Neural crest cell (in vitro differentiated cells): ENCODE data around the gene GRPEL1. TPM values are rescaled to one million over a fixed set of nuclear protein-coding genes. Genes with fewer than 3 reads are reported as not detected.
"Not testable (repeated sequence)": the region's sequence is repeated elsewhere in the genome, so short reads cannot be mapped to it uniquely, and the experiment has no call there.

Experiments used
- DNase-seq: peaks from one replicate; pipeline ENCODE4 v3.0.0; 2021; ENCODE audit warnings: low read depth, mixed read lengths, low spot score
- H3K27ac Mint-ChIP-seq: one replicate; pipeline ENCODE4 v1.8.0; 2021; ENCODE audit warnings: mild to moderate bottlenecking, mixed read lengths; ENCODE audit not compliant: unreplicated experiment
- H3K27me3 Mint-ChIP-seq: 2 replicates; pipeline ENCODE4 v1.8.0; 2021; ENCODE audit warnings: low read depth, mild to moderate bottlenecking, mixed read lengths
- H3K36me3 Mint-ChIP-seq: 2 replicates; pipeline ENCODE4 v1.8.0; 2021; ENCODE audit warnings: low read depth, mild to moderate bottlenecking, mixed read lengths
- H3K4me1 Mint-ChIP-seq: 2 replicates; pipeline ENCODE4 v1.8.0; 2021; ENCODE audit warnings: mixed read lengths
- H3K4me3 Mint-ChIP-seq: one replicate; pipeline ENCODE4 v1.8.0; 2021; ENCODE audit warnings: mild to moderate bottlenecking, mixed read lengths
- H3K9me3 Mint-ChIP-seq: 2 replicates; pipeline ENCODE4 v1.8.0; 2021; ENCODE audit warnings: mixed read lengths
- CTCF ChIP-seq: fragments of 200-600 bp; sonication (generic); conservative IDR thresholded peaks from 2 replicates; pipeline ENCODE4 v1.5.0; 2021; ENCODE audit warnings: antibody characterized with exemption, mild to moderate bottlenecking
- total RNA-seq: library from RNA; stranded (reverse); gene quantifications from 2 replicates; pipeline ENCODE4 v1.2.1, GENCODE V29; 2021

The GRPEL1 gene
- total RNA-seq, 1 donor from 2014 or later, result 28.2 TPM

GRCh38 chr4:7105276-7105675 lies 37.4 kb upstream of the GRPEL1 start:
- Mint-ChIP-seq H3K4me1 (peaks cover 13% of the 10 kb centered on the region), H3K27ac (no peak overlapping the region), H3K27me3 (peaks cover 9% of the 10 kb centered on the region), H3K4me3 (no peak overlapping the region), H3K9me3 (peaks cover 3% of the 10 kb centered on the region), H3K36me3 (no peaks in the 10 kb centered on the region)
- TF ChIP-seq CTCF, result no peak
- DNase-seq, result no peak

DNA sequence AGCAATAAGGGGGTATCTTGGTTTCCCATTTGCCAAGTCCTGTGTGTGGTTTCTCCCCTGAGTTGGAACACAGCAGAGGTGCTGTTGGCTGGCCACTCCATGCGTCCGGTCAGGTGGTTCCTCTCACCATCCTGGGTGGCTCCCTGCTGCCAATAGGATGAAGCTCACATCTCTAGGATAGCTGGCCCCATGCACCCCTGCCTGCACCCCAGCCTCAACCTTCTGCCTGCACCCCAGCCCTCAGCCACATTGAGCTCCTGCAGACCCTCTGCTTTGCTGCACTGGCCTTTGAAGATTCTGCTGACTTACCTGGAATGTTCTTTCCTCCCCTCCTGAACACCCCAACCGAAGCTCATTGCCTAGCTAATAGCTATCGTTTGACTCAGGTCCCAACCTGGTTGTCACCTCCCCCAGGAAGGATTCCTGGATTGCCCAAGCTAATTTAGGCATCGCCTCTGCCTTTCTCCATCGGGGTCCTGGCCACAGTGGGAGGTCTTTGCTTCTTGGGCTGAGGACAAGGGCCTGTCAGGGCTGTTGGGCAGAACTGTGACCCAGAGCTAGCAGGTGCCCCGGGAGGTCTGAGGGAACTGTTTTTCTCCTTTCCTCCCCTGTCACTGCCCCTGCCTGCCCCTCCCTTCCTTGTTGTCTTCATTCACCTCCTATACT lies 36.6 kb upstream of the GRPEL1 start:
- H3K36me3 Mint-ChIP-seq, result no peaks in the 10 kb centered on the region
- no peaks in the 10 kb centered on the region for H3K9me3 Mint-ChIP-seq
- no peak overlapping the region for H3K27ac Mint-ChIP-seq
- DNase-seq, result no peak
- peak overlapping the region; percentile 54 for H3K4me3 Mint-ChIP-seq
- TF ChIP-seq CTCF, result no peak
- peaks cover 13% of the 10 kb centered on the region for H3K4me1 Mint-ChIP-seq
- H3K27me3 Mint-ChIP-seq, result peaks cover 9% of the 10 kb centered on the region

DNA sequence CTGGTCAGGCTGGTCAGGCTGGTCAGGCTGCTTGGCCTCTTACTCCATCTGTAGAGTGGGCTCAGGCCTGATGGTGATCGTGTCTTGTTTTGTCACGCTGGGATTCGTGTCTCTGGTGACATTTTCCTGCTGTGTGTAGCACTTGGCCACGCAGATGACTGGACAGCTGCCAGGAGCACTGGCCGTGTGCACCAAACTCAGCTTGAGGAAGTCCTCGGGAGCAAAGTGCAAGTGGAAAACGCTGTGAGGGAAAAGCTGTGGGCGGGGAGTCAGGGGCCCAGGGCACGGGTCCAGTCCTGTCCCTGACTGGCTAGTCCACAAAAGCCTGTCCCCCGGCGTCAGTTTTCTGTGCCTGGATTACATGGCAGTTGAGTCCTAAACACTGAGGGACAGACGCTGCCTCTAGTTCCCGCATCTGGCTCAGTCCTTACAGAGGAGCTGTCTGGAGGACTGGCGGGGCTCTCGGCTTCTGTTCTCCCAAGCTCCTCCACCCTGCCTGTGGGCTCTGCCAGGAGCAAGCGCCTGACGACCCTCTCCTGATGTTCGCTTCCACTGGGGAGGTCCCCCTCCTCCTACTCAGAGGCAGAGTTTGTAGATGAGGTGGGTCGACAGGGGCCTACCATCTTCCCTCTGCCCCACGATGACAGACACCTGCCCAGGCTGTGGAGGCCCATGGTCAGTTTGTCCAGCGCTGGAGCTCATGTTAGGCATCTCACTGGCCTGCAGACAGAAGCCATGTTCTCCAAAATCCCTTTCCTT lies 35.9 kb upstream of the GRPEL1 start:
- peaks cover 13% of the 10 kb centered on the region for H3K4me1 Mint-ChIP-seq
- peak overlapping the region; percentile 88 for H3K4me3 Mint-ChIP-seq
- H3K36me3 Mint-ChIP-seq, result no peaks in the 10 kb centered on the region
- no peak for TF ChIP-seq CTCF
- no peaks in the 10 kb centered on the region for H3K9me3 Mint-ChIP-seq
- peak; percentile 20 for DNase-seq
- no peak overlapping the region for H3K27ac Mint-ChIP-seq
- peaks cover 9% of the 10 kb centered on the region for H3K27me3 Mint-ChIP-seq

- peaks cover 13% of the 10 kb centered on the region for H3K4me1 Mint-ChIP-seq
- DNase-seq, result peak; percentile 67
- H3K4me3 Mint-ChIP-seq, result peak overlapping the region; percentile 88
- H3K9me3 Mint-ChIP-seq, result no peaks in the 10 kb centered on the region
- H3K36me3 Mint-ChIP-seq, result no peaks in the 10 kb centered on the region
- H3K27ac Mint-ChIP-seq, result no peak overlapping the region
- H3K27me3 Mint-ChIP-seq, result peaks cover 9% of the 10 kb centered on the region
- no peak for TF ChIP-seq CTCF
Measured at GRCh38 chr4:7103031-7103606, 35.3 kb upstream of the GRPEL1 start.

- Mint-ChIP-seq H3K4me3 (peak overlapping the region; percentile 88), H3K4me1 (peaks cover 13% of the 10 kb centered on the region)
- not testable (repeated sequence) for DNase-seq, H3K27ac Mint-ChIP-seq, H3K9me3 Mint-ChIP-seq, H3K27me3 Mint-ChIP-seq, H3K36me3 Mint-ChIP-seq
Measured at GRCh38 chr4:7102516-7102909, 34.6 kb upstream of the GRPEL1 start.
